Parathyroid adenoma (tissue), 2 donors: ENCODE data around the gene CFAP221.

Experiments used
- H2AFZ ChIP-seq: fragments of 300-600 bp; sonication (generic); one replicate; pipeline ENCODE4 v1.7.0; 2017; ENCODE audit warnings: antibody characterized with exemption, mild to moderate bottlenecking
- H3K27ac ChIP-seq: fragments of 300-600 bp; sonication (generic); one replicate; pipeline ENCODE4 v1.7.0; 2017
- H3K27me3 ChIP-seq: fragments of 300-600 bp; sonication (generic); one replicate; pipeline ENCODE4 v1.7.0; 2017; ENCODE audit warnings: low read length; ENCODE audit not compliant: control insufficient read depth, insufficient read depth
- H3K36me3 ChIP-seq: fragments of 300-600 bp; sonication (generic); one replicate; pipeline ENCODE4 v1.7.0; 2017; ENCODE audit warnings: low read length; ENCODE audit not compliant: control insufficient read depth, insufficient read depth
- H3K4me1 ChIP-seq: fragments of 300-600 bp; sonication (generic); one replicate; pipeline ENCODE4 v1.7.0; 2017; ENCODE audit warnings: control low read depth
- H3K4me2 ChIP-seq: fragments of 300-600 bp; sonication (generic); one replicate; pipeline ENCODE4 v1.7.0; 2017; ENCODE audit warnings: low read length
- H3K4me3 ChIP-seq: fragments of 300-600 bp; sonication (generic); one replicate; pipeline ENCODE4 v1.7.0; 2017; ENCODE audit warnings: low read depth, low read length
- H3K79me2 ChIP-seq: fragments of 300-600 bp; sonication (generic); one replicate; pipeline ENCODE4 v1.7.0; 2017; ENCODE audit warnings: control low read depth
- H3K9ac ChIP-seq: fragments of 300-600 bp; sonication (generic); one replicate; pipeline ENCODE4 v1.7.0; 2017; ENCODE audit warnings: mild to moderate bottlenecking
- H3K9me3 ChIP-seq: fragments of 300-600 bp; sonication (generic); one replicate; pipeline ENCODE4 v1.7.0; 2017; ENCODE audit warnings: low read length; ENCODE audit not compliant: control insufficient read depth
- CTCF ChIP-seq: fragments of 300-600 bp; sonication (generic); IDR thresholded peaks from one replicate; pipeline ENCODE4 v1.7.0; 2017; ENCODE audit warnings: antibody characterized with exemption, mild to moderate bottlenecking
- donor health status: primary hyperparathyroidism.

The CFAP221 gene

GRCh38 chr2:119674711-119675500 lies 130.7 kb downstream of the CFAP221 start:
- H3K4me1 ChIP-seq: peaks cover 2% of the 10 kb centered on the region
- H3K9me3 ChIP-seq: no peaks in the 10 kb centered on the region
- H2AFZ ChIP-seq: no peak overlapping the region
- TF ChIP-seq CTCF: no peak
- no peak overlapping the region for H3K9ac ChIP-seq
- H3K4me3 ChIP-seq: no peak overlapping the region
- no peak overlapping the region for H3K27ac ChIP-seq
- H3K4me2 ChIP-seq: no peak overlapping the region
- H3K27me3 ChIP-seq: no peaks in the 10 kb centered on the region
- H3K79me2 ChIP-seq: no peaks in the 10 kb centered on the region
- H3K36me3 ChIP-seq: no peaks in the 10 kb centered on the region

GRCh38 chr2:119678021-119678656 lies 133.9 kb downstream of the CFAP221 start:
- Histone ChIP-seq H3K9ac (no peak overlapping the region), H3K4me2 (no peak overlapping the region), H3K36me3 (no peaks in the 10 kb centered on the region), H3K27ac (no peak overlapping the region), H3K4me3 (no peak overlapping the region), H3K9me3 (no peaks in the 10 kb centered on the region), H3K27me3 (no peaks in the 10 kb centered on the region), H2AFZ (peak overlapping the region; percentile 67), H3K4me1 (peaks cover 3% of the 10 kb centered on the region), H3K79me2 (no peaks in the 10 kb centered on the region)
- TF ChIP-seq CTCF: no peak

GRCh38 chr2:119679526-119679837 lies 135.2 kb downstream of the CFAP221 start:
- peak overlapping the region; percentile 92 for H3K4me3 ChIP-seq
- no peaks in the 10 kb centered on the region for H3K9me3 ChIP-seq
- no peak overlapping the region for H3K27ac ChIP-seq
- no peak for TF ChIP-seq CTCF
- no peak overlapping the region for H3K9ac ChIP-seq
- no peaks in the 10 kb centered on the region for H3K36me3 ChIP-seq
- H3K4me2 ChIP-seq: peak overlapping the region; percentile 95
- peaks cover 3% of the 10 kb centered on the region for H3K4me1 ChIP-seq
- peak overlapping the region; percentile 62 for H2AFZ ChIP-seq
- H3K79me2 ChIP-seq: no peaks in the 10 kb centered on the region
- H3K27me3 ChIP-seq: no peaks in the 10 kb centered on the region

GRCh38 chr2:119679846-119680245 lies 135.6 kb downstream of the CFAP221 start:
- H3K9me3 ChIP-seq: no peaks in the 10 kb centered on the region
- no peak overlapping the region for H2AFZ ChIP-seq
- TF ChIP-seq CTCF: no peak
- no peak overlapping the region for H3K27ac ChIP-seq
- H3K4me2 ChIP-seq: peak overlapping the region; percentile 95
- no peaks in the 10 kb centered on the region for H3K79me2 ChIP-seq
- H3K36me3 ChIP-seq: no peaks in the 10 kb centered on the region
- H3K4me1 ChIP-seq: peaks cover 3% of the 10 kb centered on the region
- no peak overlapping the region for H3K9ac ChIP-seq
- H3K27me3 ChIP-seq: no peaks in the 10 kb centered on the region
- peak overlapping the region; percentile 92 for H3K4me3 ChIP-seq
